HG02852 (cell line): ENCODE measurements around the gene KIR2DL3.
"Not testable (repeated sequence)": the region's sequence is repeated elsewhere in the genome, so short reads cannot be mapped to it uniquely, and the experiment has no call there.

Source experiments
- ATAC-seq: cut with Tn5 transposase; IDR thresholded peaks from one replicate; pipeline ENCODE4 v1.9.1; 2021; ENCODE audit warnings: mild to moderate bottlenecking, moderate library complexity; ENCODE audit not compliant: unreplicated experiment

The KIR2DL3 gene

DNA sequence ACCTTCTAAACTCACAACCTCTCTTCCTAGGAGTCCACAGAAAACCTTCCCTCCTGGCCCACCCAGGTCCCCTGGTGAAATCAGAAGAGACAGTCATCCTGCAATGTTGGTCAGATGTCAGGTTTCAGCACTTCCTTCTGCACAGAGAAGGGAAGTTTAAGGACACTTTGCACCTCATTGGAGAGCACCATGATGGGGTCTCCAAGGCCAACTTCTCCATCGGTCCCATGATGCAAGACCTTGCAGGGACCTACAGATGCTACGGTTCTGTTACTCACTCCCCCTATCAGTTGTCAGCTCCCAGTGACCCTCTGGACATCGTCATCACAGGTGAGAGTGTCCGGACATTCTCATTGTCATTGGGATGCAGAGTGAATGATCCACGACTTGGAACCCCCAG, 3.6 kb downstream of the KIR2DL3 start:
- ATAC-seq, result not testable (repeated sequence)

GRCh38 chr19:54744080-54744479, 5.8 kb downstream of the KIR2DL3 start:
- ATAC-seq, result not testable (repeated sequence)

- not testable (repeated sequence) for ATAC-seq
Measured at GRCh38 chr19:54747614-54748322, 9.5 kb downstream of the KIR2DL3 start.

DNA sequence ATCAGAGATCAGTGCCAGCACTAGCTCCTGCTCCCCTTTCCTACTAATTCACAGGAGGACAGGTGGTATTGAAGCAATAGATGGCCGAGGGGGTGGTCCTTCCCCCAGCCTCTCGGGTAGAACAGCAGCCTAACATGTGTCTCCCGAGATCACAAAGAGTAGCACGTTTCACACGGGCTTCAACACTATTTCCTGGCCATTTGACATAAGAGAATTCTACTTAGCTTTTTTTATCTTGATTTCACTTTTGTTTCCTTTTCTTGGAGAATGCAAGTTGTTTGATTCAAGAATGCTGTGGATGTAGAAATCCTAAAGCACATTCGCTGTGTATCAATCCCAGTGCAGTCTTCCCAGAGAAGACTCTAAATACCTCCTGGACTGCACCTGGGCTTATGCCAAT, 12.0 kb downstream of the KIR2DL3 start:
- not testable (repeated sequence) for ATAC-seq

DNA sequence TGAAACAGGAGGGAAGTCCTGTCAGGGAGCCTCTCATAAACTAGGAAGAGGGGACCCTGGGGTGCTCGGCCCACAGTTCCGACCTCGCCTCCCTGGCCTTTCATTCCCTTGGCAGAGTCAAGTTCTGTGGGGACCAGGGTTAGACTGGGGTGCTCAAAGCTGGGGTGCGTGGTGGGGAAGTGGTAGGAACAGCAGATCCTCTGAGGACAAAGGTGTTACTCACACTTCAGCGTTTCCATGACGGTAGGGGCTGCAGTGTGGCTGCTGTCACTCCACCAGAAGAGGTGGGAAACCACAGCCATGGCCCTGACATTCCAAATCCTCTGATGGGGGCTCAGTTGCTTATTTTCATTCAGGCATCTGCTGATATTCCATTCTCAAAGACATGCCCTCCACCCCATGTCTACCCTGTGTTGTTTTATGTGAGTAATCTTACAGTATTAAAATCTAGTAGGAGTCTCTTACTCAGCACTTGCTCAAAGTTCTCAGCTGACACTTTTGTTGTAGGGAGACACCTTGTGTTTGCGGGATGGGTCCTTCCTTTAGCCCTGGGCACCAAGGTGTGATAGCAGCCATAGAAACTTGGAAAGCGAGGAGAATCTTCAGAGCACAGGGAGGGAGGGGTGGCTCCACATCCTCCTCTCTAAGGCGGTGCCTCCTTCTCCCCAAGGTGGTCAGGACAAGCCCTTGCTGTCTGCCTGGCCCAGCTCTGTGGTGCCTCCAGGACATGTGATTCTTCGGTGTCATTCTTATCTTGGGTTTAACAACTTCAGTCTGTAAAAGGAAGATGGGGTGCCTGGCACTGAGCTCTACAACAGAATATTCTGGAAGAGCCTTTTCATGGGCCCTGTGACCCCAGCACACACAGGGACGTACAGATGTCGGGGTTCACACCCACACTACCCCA, 18.1 kb downstream of the KIR2DL3 start:
- not testable (repeated sequence) for ATAC-seq

- not testable (repeated sequence) for ATAC-seq
Measured at GRCh38 chr19:54758577-54758976, 20.3 kb downstream of the KIR2DL3 start.

GRCh38 chr19:54764219-54764618, 25.9 kb downstream of the KIR2DL3 start:
- not testable (repeated sequence) for ATAC-seq

DNA sequence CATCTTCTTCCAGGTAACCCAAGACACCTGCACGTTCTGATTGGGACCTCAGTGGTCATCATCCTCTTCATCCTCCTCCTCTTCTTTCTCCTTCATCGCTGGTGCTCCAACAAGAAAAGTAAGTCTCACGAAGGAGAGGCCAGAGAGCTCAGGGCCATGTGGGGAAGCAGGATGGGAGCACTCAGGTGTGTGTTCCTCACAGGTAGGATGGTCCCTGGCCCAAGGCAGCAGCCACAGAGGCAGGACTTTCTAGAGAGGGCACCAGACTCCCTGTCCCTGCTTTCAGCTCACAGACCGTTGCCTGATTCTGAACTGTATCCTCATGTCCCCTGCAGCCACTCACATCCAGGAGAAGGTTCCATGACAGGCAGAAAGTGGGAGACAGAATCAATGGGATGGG, 28.2 kb downstream of the KIR2DL3 start:
- not testable (repeated sequence) for ATAC-seq

DNA sequence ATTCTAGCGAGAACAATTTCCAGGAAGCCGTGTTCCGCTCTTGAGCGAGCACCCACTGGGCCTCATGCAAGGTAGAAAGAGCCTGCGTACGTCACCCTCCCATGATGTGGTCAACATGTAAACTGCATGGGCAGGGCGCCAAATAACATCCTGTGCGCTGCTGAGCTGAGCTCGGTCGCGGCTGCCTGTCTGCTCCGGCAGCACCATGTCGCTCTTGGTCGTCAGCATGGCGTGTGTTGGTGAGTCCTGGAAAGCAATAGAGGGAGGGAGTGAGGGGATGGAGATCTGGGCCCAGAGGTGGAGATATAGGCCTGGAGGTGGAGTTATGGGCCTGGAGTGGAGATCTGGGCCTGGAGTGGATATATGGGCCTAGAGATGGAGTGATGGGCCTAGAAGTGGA, 31.3 kb downstream of the KIR2DL3 start, which contains the start of gene KIR2DL1:
Gene KIR2DL1, plus strand, starts transcription at position 148 of the 400 bp plus-strand sequence. Its CDS starts 58 bp downstream, at position 206.
- not testable (repeated sequence) for ATAC-seq

GRCh38 chr19:54770511-54770910, 32.2 kb downstream of the KIR2DL3 start:
- not testable (repeated sequence) for ATAC-seq

DNA sequence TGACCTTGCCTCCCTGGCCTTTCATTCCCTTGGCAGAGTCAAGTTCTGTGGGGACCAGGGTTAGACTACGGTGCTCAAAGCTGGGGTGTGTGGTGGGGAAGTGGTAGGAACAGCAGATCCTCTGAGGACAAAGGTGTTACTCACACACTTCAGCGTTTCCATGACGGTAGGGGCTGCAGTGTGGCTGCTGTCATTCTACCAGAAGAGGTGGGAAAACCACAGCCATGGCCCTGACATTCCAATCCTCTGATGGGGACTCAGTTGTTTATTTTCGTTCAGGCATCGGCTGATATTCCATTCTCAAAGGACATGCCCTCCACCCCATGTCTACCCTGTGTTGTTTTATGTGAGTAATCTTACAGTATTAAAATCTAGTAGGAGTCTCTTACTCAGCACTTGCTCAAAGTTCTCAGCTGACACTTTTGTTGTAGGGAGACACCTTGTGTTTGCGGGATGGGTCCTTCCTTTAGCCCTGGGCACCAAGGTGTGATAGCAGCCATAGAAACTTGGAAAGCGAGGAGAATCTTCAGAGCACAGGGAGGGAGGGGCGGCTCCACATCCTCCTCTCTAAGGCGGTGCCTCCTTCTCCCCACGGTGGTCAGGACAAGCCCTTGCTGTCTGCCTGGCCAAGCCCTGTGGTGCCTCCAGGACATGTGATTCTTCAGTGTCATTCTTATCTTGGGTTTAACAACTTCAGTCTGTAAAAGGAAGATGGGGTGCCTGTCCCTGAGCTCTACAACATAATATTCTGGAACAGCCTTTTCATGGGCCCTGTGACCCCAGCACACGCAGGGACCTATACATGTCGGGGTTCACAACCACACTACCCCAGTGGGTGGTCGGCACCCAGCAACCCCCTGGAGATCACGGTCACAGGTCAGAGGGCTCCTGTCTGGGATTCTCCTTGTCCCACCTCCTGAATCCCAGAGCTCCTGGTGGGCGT, 33.0 kb downstream of the KIR2DL3 start:
- ATAC-seq, result not testable (repeated sequence)

DNA sequence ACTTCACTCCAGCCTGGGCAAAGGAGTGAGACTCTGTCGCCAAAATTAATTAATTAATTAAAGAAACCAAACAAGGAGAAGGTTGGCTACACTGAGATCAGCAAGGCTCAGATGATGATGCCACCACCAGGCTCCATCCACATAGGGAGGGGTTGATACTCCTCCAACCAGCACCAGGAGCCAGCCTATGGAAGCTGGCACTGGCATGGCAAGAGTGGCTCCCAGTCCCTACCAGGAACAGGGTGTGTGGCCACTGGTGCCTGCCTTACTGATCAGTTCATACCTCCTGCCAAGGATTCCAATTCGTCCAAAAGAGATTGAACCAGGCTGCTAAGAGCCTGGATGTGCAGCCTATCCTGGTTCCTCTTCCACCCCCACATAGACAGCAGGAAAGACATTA, 34.4 kb downstream of the KIR2DL3 start:
- not testable (repeated sequence) for ATAC-seq

DNA sequence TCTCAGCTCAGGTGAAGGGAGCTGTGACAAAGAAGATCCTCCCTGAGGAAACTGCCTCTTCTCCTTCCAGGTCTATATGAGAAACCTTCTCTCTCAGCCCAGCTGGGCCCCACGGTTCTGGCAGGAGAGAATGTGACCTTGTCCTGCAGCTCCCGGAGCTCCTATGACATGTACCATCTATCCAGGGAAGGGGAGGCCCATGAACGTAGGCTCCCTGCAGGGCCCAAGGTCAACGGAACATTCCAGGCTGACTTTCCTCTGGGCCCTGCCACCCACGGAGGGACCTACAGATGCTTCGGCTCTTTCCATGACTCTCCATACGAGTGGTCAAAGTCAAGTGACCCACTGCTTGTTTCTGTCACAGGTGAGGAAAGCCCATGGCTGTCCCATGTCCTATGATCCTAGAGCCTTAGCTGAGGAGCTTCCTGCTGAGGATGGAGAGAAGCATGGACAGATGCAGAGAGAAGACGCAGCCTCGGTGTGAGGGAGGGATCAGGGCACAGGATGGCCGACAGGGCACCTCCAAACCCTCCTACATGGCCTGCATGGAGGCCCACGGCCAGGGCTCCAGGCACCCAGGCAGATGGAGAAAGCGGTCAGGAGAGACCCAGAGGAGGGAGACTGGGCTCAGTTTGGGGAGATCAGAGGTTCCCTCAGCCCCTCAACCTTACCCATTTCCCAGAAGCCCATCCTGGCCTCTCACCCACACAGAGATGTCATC, 36.9 kb downstream of the KIR2DL3 start:
- ATAC-seq, result not testable (repeated sequence)

- not testable (repeated sequence) for ATAC-seq
Measured at GRCh38 chr19:54775830-54776229, 37.5 kb downstream of the KIR2DL3 start.

GRCh38 chr19:54777851-54778250, 39.5 kb downstream of the KIR2DL3 start:
- ATAC-seq, result not testable (repeated sequence)

DNA sequence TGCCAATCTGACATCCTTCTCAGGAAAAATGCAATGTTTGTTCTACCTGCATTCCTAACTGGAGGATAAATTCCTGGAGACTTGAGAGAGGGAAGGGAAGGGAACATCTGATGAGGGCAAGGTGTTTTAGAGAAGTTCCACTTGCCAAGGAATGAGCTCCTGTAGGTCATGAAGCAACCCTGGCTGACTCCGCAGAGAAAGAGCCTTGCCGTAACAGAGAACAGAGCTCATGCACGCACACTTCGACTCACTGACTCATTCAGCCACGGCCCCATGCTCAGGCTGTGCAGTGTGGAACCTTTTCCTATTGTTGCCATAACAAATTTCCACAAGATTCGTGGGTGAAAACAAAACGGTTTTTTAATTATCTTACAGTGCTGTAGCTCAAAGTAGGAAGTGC, 40.6 kb downstream of the KIR2DL3 start:
- not testable (repeated sequence) for ATAC-seq

DNA sequence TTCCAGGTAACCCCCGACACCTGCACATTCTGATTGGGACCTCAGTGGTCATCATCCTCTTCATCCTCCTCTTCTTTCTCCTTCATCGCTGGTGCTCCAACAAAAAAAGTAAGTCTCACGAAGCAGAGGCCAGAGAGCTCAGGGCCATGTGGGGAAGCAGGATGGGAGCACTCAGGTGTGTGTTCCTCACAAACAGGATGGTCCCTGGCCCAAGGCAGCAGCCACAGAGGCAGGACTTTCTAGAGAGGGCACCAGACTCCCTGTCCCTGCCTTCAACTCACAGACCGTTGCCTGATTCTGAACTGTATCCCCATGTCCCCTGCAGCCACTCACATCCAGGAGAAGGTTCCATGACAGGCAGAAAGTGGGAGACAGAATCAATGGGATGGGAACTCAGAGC, 44.6 kb downstream of the KIR2DL3 start:
- not testable (repeated sequence) for ATAC-seq

GRCh38 chr19:54786091-54786723, 47.9 kb downstream of the KIR2DL3 start:
- ATAC-seq, result not testable (repeated sequence)

DNA sequence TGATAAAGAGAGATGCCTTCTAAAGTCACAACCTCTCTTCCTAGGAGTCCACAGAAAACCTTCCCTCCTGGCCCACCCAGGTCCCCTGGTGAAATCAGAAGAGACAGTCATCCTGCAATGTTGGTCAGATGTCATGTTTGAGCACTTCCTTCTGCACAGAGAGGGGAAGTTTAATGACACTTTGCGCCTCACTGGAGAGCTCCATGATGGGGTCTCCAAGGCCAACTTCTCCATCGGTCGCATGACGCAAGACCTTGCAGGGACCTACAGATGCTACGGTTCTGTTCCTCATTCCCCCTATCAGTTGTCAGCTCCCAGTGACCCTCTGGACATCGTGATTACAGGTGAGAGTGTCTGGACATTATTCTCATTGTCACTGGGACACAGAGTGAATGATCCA, 49.8 kb downstream of the KIR2DL3 start:
- ATAC-seq, result not testable (repeated sequence)
